H9 (cell line): ENCODE data around the gene ARPP21. TPM values are rescaled to one million over a fixed set of nuclear protein-coding genes. Genes with fewer than 3 reads are reported as not detected.

Experiments
- DNase-seq: peaks from one replicate; pipeline ENCODE4 v3.0.0-alpha.2; 2017
- H2AFZ ChIP-seq: one replicate; pipeline ENCODE4 v1.6.1; 2013; ENCODE audit warnings: mild to moderate bottlenecking, low read length, control low read depth, moderate library complexity
- H2AK5ac ChIP-seq: 2 replicates; pipeline ENCODE4 v1.6.1; 2013; ENCODE audit warnings: low read length, control low read depth, mixed read lengths; ENCODE audit not compliant: insufficient read length
- H2BK120ac ChIP-seq: one replicate; pipeline ENCODE4 v1.6.1; 2013; ENCODE audit warnings: low read depth, mild to moderate bottlenecking, low read length, control low read depth, inconsistent platforms; ENCODE audit not compliant: poor library complexity, severe bottlenecking
- H2BK12ac ChIP-seq: 2 replicates; pipeline ENCODE4 v1.6.1; 2013; ENCODE audit warnings: low read length, control low read depth, mixed read lengths, low read depth; ENCODE audit not compliant: insufficient read length
- H2BK15ac ChIP-seq: 2 replicates; pipeline ENCODE4 v1.6.1; 2013; ENCODE audit warnings: low read depth, low read length, control low read depth
- H2BK20ac ChIP-seq: one replicate; pipeline ENCODE4 v1.6.1; 2013; ENCODE audit warnings: low read depth, mild to moderate bottlenecking, low read length, control low read depth, inconsistent platforms; ENCODE audit not compliant: poor library complexity, severe bottlenecking
- H2BK5ac ChIP-seq: 2 replicates; pipeline ENCODE4 v1.6.1; 2013; ENCODE audit warnings: low read length, control low read depth, mixed read lengths; ENCODE audit not compliant: insufficient read length
- H3K14ac ChIP-seq: 2 replicates; pipeline ENCODE4 v1.6.1; 2013; ENCODE audit warnings: low read length, control low read depth; ENCODE audit not compliant: insufficient read depth
- H3K18ac ChIP-seq: 2 replicates; pipeline ENCODE4 v1.6.1; 2013; ENCODE audit warnings: low read depth, mild to moderate bottlenecking, mixed read lengths, low read length, control low read depth; ENCODE audit not compliant: insufficient read length
- H3K23ac ChIP-seq: 2 replicates; pipeline ENCODE4 v1.6.1; 2013; ENCODE audit warnings: low read length, control low read depth, mixed read lengths, low read depth; ENCODE audit not compliant: insufficient read length
- H3K23me2 ChIP-seq: 2 replicates; pipeline ENCODE4 v1.6.1; 2013; ENCODE audit warnings: low read depth, mild to moderate bottlenecking, mixed read lengths, low read length, control low read depth; ENCODE audit not compliant: insufficient read length, poor library complexity, severe bottlenecking
- H3K27ac ChIP-seq: 2 replicates; pipeline ENCODE4 v1.5.1; 2013; ENCODE audit warnings: low read length, control low read depth, mixed read lengths, low read depth; ENCODE audit not compliant: insufficient read length
- H3K27me3 ChIP-seq: 2 replicates; pipeline ENCODE4 v1.6.1; 2013; ENCODE audit warnings: low read length, control low read depth, inconsistent platforms; ENCODE audit not compliant: insufficient read depth
- H3K4ac ChIP-seq: 2 replicates; pipeline ENCODE4 v1.6.1; 2013; ENCODE audit warnings: low read depth, mild to moderate bottlenecking, control low read depth, inconsistent platforms, low read length, moderate library complexity
- H3K4me1 ChIP-seq: 2 replicates; pipeline ENCODE4 v1.6.1; 2013; ENCODE audit warnings: low read length, control low read depth, inconsistent platforms; ENCODE audit not compliant: insufficient read depth
- H3K4me2 ChIP-seq: 2 replicates; pipeline ENCODE4 v1.6.1; 2013; ENCODE audit warnings: low read length, control low read depth, mixed read lengths; ENCODE audit not compliant: insufficient read length, insufficient read depth
- H3K56ac ChIP-seq: 2 replicates; pipeline ENCODE4 v1.6.1; 2013; ENCODE audit warnings: low read depth, mild to moderate bottlenecking, mixed read lengths, low read length, control low read depth; ENCODE audit not compliant: insufficient read length
- H3K79me1 ChIP-seq: 2 replicates; pipeline ENCODE4 v1.6.1; 2013; ENCODE audit warnings: low read depth, mild to moderate bottlenecking, moderate library complexity, low read length, control low read depth, inconsistent platforms; ENCODE audit not compliant: insufficient read depth, poor library complexity, severe bottlenecking
- H3K79me2 ChIP-seq: 2 replicates; pipeline ENCODE4 v1.6.1; 2013; ENCODE audit warnings: low read length, control low read depth, inconsistent platforms; ENCODE audit not compliant: insufficient read depth
- H3K9ac ChIP-seq: 2 replicates; pipeline ENCODE4 v1.6.1; 2013; ENCODE audit warnings: low read length, control low read depth, mixed read lengths; ENCODE audit not compliant: insufficient read length; ENCODE audit errors: extremely low read depth
- H3K9me3 ChIP-seq: one replicate; pipeline ENCODE4 v1.6.1; 2013; ENCODE audit warnings: low read depth, low read length, inconsistent platforms; ENCODE audit not compliant: control insufficient read depth
- H3T11ph ChIP-seq: one replicate; pipeline ENCODE4 v1.6.1; 2013; ENCODE audit warnings: mild to moderate bottlenecking, low read length, control low read depth, inconsistent platforms
- H4K20me1 ChIP-seq: one replicate; pipeline ENCODE4 v1.6.1; 2013; ENCODE audit not compliant: control insufficient read depth, insufficient read length, insufficient read depth
- H4K5ac ChIP-seq: 2 replicates; pipeline ENCODE4 v1.6.1; 2013; ENCODE audit warnings: low read depth, mild to moderate bottlenecking, mixed read lengths, low read length, control low read depth; ENCODE audit not compliant: insufficient read length
- H4K8ac ChIP-seq: replicated peaks from 2 replicates; pipeline ENCODE4 v1.6.1; 2013; ENCODE audit warnings: low read length, control low read depth, mixed read lengths, low read depth; ENCODE audit not compliant: insufficient read length
- H4K91ac ChIP-seq: 2 replicates; pipeline ENCODE4 v1.6.1; 2013; ENCODE audit warnings: low read depth, mild to moderate bottlenecking, moderate library complexity, mixed read lengths, low read length, control low read depth; ENCODE audit not compliant: insufficient read length
- H3K27ac Mint-ChIP-seq, 3 experiments: 2 replicates in 2 of 3; 3 replicates in 1 of 3; pipeline ENCODE4 v1.8.0; 2020 to 2021; ENCODE audit warnings: mixed read lengths in 3 of 3, mild to moderate bottlenecking in 1 of 3, moderate library complexity in 1 of 3
- H3K27me3 Mint-ChIP-seq: 2 replicates; pipeline ENCODE4 v1.8.0; 2021; ENCODE audit warnings: low read depth, mild to moderate bottlenecking, moderate library complexity, mixed read lengths
- H3K36me3 Mint-ChIP-seq, 3 experiments: 2 replicates in 2 of 3; 3 replicates in 1 of 3; pipeline ENCODE4 v1.8.0; 2020 to 2021; ENCODE audit warnings: low read depth in 3 of 3, mixed read lengths in 3 of 3; ENCODE audit not compliant: insufficient read depth in 1 of 3
- H3K4me1 Mint-ChIP-seq, 2 experiments: 2 replicates each; pipeline ENCODE4 v1.8.0; 2020; ENCODE audit warnings: mixed read lengths in 2 of 2
- H3K4me3 Mint-ChIP-seq, 2 experiments: 2 replicates in 1 of 2; 3 replicates in 1 of 2; pipeline ENCODE4 v1.8.0; 2020 to 2021; ENCODE audit warnings: mild to moderate bottlenecking in 2 of 2, mixed read lengths in 2 of 2, moderate library complexity in 1 of 2
- H3K9me3 Mint-ChIP-seq, 2 experiments: 2 replicates in 1 of 2; 3 replicates in 1 of 2; pipeline ENCODE4 v1.8.0; 2020; ENCODE audit warnings: mild to moderate bottlenecking in 2 of 2, mixed read lengths in 2 of 2, moderate library complexity in 1 of 2
- CTCF ChIP-seq: fragments of 200-600 bp; sonication (generic); conservative IDR thresholded peaks from 3 replicates; pipeline ENCODE4 v1.8.0; 2021; ENCODE audit warnings: antibody characterized with exemption, mild to moderate bottlenecking
- WGBS: extraction: QIAGEN DNeasy Blood & Tissue Kit; methylation state at CpG from one replicate; pipeline ENCODE4 v1.1.7; 2013; ENCODE audit warnings: missing lambda C conversion rate, low lambda C conversion rate, mixed read lengths; ENCODE audit not compliant: insufficient read length; ENCODE audit errors: extremely low coverage; 5-methylcytosine and 5-hydroxymethylcytosine counted together
- total RNA-seq: library from RNA; stranded (reverse); gene quantifications from 2 replicates; pipeline ENCODE4 v1.2.1, GENCODE V29; 2021

Gene ARPP21
- total RNA-seq, 1 experiment from 2014 or later = not detected

GRCh38 chr3:35602395-35602936 lies 36.9 kb upstream of the ARPP21 start:
- H4K20me1 ChIP-seq = no peaks in the 10 kb centered on the region
- H3K14ac ChIP-seq = no peak overlapping the region
- H3K27ac Mint-ChIP-seq = no peak overlapping the region
- H2BK20ac ChIP-seq = no peak overlapping the region
- H3K4me2 ChIP-seq = no peak overlapping the region
- H3K27me3 Mint-ChIP-seq = no peaks in the 10 kb centered on the region
- no peak for DNase-seq
- H4K5ac ChIP-seq = no peak overlapping the region
- H4K8ac ChIP-seq = no peak overlapping the region
- H3K4me1 ChIP-seq = no peaks in the 10 kb centered on the region
- H3K27ac ChIP-seq = no peak overlapping the region
- H2BK12ac ChIP-seq = no peak overlapping the region
- H3K4ac ChIP-seq = no peak overlapping the region
- no peak overlapping the region for H3K18ac ChIP-seq
- H3K36me3 Mint-ChIP-seq = no peaks in the 10 kb centered on the region
- no peaks in the 10 kb centered on the region for H3K79me2 ChIP-seq
- no peak overlapping the region for H2AFZ ChIP-seq
- H3K4me3 Mint-ChIP-seq = no peak overlapping the region
- H4K91ac ChIP-seq = no peak overlapping the region
- H2BK5ac ChIP-seq = no peak overlapping the region
- no peak for TF ChIP-seq CTCF
- no peak overlapping the region for H3K9ac ChIP-seq
- H3K9me3 ChIP-seq = no peaks in the 10 kb centered on the region
- no peak overlapping the region for H2BK15ac ChIP-seq
- no peak overlapping the region for H3K56ac ChIP-seq
- no peaks in the 10 kb centered on the region for H3K27me3 ChIP-seq
- WGBS = no CpG with 5 or more reads among the region's 7 CpGs
- no peaks in the 10 kb centered on the region for H3K9me3 Mint-ChIP-seq
- no peak overlapping the region for H2BK120ac ChIP-seq
- H2AK5ac ChIP-seq = no peak overlapping the region
- peaks cover 0 to 6% of the 10 kb centered on the region in 2 experiments; a peak in 1 of 4 replicates for H3K4me1 Mint-ChIP-seq
- no peak overlapping the region for H3T11ph ChIP-seq
- no peaks in the 10 kb centered on the region for H3K23me2 ChIP-seq
- H3K79me1 ChIP-seq = no peaks in the 10 kb centered on the region
- H3K23ac ChIP-seq = no peak overlapping the region
